ENCODE results near the gene PTTG1IP.

DNA sequence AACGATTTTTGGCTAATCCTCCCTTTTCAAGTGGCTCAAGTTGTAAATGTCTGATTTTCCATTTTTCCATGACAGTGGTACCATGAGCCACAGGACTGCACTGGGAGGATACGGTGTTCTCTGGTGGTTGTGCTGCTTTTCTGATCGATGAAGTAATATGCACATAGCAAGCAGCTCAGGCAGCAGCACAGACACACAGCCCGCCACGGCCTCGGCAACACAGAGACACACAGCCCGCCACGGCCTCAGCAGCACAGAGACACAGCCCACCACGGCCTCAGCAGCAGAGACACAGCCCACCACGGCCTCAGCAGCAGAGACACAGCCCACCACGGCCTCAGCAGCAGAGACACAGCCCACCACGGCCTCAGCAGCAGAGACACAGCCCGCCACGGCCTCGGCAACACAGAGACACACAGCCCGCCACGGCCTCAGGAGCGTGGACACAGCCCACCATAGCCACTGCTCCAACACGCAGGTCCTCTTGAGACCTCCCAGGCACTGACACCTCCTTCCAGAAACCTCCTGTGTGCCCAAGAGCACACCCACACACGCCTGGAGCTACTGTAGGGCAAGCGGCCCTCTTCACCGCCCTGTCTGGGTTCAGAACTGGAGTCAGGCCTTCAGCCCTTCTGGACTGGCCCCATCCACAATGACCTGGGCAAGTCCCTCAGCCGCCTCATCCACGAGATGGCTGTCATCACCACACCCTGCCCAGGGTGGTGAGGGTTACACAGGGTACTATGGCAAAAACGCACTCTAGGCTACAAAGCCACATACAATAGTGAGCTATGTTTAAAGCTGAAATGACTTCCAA is 10.4 kb downstream of the PTTG1IP start:
- TF ChIP-seq, protein P1, sequence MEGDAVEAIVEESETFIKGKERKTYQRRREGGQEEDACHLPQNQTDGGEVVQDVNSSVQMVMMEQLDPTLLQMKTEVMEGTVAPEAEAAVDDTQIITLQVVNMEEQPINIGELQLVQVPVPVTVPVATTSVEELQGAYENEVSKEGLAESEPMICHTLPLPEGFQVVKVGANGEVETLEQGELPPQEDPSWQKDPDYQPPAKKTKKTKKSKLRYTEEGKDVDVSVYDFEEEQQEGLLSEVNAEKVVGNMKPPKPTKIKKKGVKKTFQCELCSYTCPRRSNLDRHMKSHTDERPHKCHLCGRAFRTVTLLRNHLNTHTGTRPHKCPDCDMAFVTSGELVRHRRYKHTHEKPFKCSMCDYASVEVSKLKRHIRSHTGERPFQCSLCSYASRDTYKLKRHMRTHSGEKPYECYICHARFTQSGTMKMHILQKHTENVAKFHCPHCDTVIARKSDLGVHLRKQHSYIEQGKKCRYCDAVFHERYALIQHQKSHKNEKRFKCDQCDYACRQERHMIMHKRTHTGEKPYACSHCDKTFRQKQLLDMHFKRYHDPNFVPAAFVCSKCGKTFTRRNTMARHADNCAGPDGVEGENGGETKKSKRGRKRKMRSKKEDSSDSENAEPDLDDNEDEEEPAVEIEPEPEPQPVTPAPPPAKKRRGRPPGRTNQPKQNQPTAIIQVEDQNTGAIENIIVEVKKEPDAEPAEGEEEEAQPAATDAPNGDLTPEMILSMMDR (conservative IDR thresholded peaks at IDR 0.05; ENCODE audit: low read length), result no peak
- no peak for TF ChIP-seq EZH2phosphoT487 (IDR thresholded peaks at IDR 0.05; ENCODE audit: borderline replicate concordance, low read depth, low read length)

All from OCI-LY7 (cell line).